Caki2 (cell line): Measurements from ENCODE around the gene PDE8B. TPM values are rescaled to one million over a fixed set of nuclear protein-coding genes. Genes with fewer than 3 reads are reported as not detected.

Source experiments
- DNase-seq: peaks from one replicate; pipeline ENCODE4 v3.0.0-alpha.2; 2015; ENCODE audit warnings: low read depth
- in situ Hi-C: cut with HindIII; loops from 2 replicates; pipeline ENCODE4 v1.10.0; 2016; ENCODE audit warnings: low sequenced_read_pairs, low pct_unique_long_range_greater_than_20kb, mixed read lengths
- total RNA-seq: library from RNA; depleted of rRNA; stranded (reverse); fragments of >200 nt; shearing (Covaris generic); gene quantifications from 2 replicates; pipeline ENCODE4 v1.2.3, GENCODE V29; 2014; ENCODE audit warnings: low replicate concordance

The PDE8B gene
- total RNA-seq, 1 experiment from 2014 or later: not detected

GRCh38 chr5:77182367-77182766 lies 28.1 kb upstream of the PDE8B start:
- in situ Hi-C loops: no loop called here
- DNase-seq: no peak

GRCh38 chr5:77186652-77187370 lies 23.7 kb upstream of the PDE8B start:
- in situ Hi-C loops: no loop called here
- DNase-seq: no peak

- DNase-seq: no peak
- in situ Hi-C loops: no loop called here
Measured at GRCh38 chr5:77189421-77189820, 21.1 kb upstream of the PDE8B start.

- in situ Hi-C loops: no loop called here
- DNase-seq: no peak
Measured at GRCh38 chr5:77192441-77193050, 17.9 kb upstream of the PDE8B start.

GRCh38 chr5:77194762-77195161 lies 15.7 kb upstream of the PDE8B start:
- in situ Hi-C loops: no loop called here
- no peak for DNase-seq

GRCh38 chr5:77197840-77198554 lies 12.5 kb upstream of the PDE8B start:
- in situ Hi-C loops: no loop called here

GRCh38 chr5:77200663-77201062 lies 9.8 kb upstream of the PDE8B start:
- in situ Hi-C loops: no loop called here
- no peak for DNase-seq

More at GRCh38 chr5:77197840-77198554, 12.5 kb upstream of the PDE8B start:
- DNase-seq: no peak

- in situ Hi-C loops: no loop called here
- DNase-seq: no peak
Measured at GRCh38 chr5:77202145-77202544, 8.3 kb upstream of the PDE8B start.

GRCh38 chr5:77204967-77205366 lies 5.5 kb upstream of the PDE8B start:
- in situ Hi-C loops: no loop called here
- DNase-seq: no peak

GRCh38 chr5:77208507-77209163 lies 1.8 kb upstream of the PDE8B start:
- no peak for DNase-seq
- in situ Hi-C loops: no loop called here

- in situ Hi-C loops: no loop called here
- no peak for DNase-seq
Measured at GRCh38 chr5:77209495-77210090, 887 bp upstream of the PDE8B start.

- no peak for DNase-seq
- in situ Hi-C loops: no loop called here
Measured at GRCh38 chr5:77210964-77211690, 647 bp downstream of the PDE8B start.

GRCh38 chr5:77211691-77212047 lies 1.2 kb downstream of the PDE8B start:
- DNase-seq: no peak
- in situ Hi-C loops: no loop called here

- in situ Hi-C loops: no loop called here
- no peak for DNase-seq
Measured at GRCh38 chr5:77213601-77214000, 3.1 kb downstream of the PDE8B start.

GRCh38 chr5:77214151-77214550 lies 3.7 kb downstream of the PDE8B start:
- no peak for DNase-seq
- in situ Hi-C loops: no loop called here

GRCh38 chr5:77218263-77218662 lies 7.8 kb downstream of the PDE8B start:
- in situ Hi-C loops: no loop called here
- no peak for DNase-seq

- no peak for DNase-seq
- in situ Hi-C loops: no loop called here
Measured at GRCh38 chr5:77221115-77221514, 10.6 kb downstream of the PDE8B start.

GRCh38 chr5:77222722-77223121 lies 12.2 kb downstream of the PDE8B start:
- in situ Hi-C loops: no loop called here
- no peak for DNase-seq
